Measurements from ENCODE around the gene CAPN13.

DNA sequence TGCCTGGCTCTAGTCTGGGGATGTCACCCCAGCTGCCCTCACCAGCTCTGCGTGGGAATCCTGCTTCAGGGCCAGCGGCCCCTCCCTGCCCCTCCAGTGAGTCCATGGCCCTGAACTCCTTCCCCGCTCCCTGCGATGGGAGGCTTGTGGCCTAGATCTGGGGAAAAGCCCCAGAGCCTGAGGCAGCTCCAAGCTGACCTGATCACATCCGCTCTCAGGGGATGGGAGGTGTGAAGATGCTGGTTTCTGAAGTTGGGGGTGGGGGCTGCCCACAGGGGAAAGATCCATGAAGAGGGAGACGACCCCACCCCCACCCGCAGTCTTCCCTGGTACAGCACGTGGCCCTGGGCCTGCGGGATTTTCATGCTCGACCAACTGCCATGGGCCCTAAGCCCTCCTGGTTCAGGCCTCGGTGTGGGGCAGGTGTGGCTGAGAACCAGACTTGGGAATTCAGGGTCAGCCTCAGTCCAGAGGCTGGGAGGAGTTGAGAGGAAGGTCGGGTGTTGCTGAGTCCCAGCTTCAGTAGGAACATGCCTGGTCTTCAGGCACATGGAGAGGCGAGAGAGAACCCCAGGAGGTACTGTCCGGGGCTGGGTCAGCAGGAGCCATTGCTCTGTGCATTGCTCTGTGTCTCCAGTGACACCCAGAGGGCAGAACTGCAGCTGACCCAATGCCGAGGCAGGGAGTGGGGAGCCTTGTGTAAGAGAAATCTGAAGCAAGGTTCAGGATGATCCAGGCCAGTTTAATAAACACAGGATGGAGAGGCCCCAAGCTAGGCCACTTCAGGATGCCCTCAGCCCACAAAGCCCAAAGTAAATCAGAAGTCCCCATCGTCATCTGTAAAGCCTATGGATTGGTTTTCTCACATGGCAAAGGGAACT, 115.1 kb downstream of the CAPN13 start:
- TF ChIP-seq CTCF (optimal IDR thresholded peaks at IDR 0.05 in 1 of 3, IDR thresholded peaks at IDR 0.05 in 1 of 3, conservative IDR thresholded peaks at IDR 0.05 in 1 of 3; ENCODE audit: extremely low read depth in 1 of 3, insufficient read depth in 2 of 3, low read length in 3 of 3) (peak in 1 of 3 experiments; percentile 45), EZH2 (IDR thresholded peaks at IDR 0.05; ENCODE audit: low read length) (no peak)

Data from keratinocyte (primary cell).